DMS 273 treated with DMSO at 0.1 percent for 48 hours (cell line): ENCODE measurements around the gene ABCA2.
"Not testable (repeated sequence)": the region's sequence is repeated elsewhere in the genome, so short reads cannot be mapped to it uniquely, and the experiment has no call there.

ENCODE experiments used
- DNase-seq: peaks from one replicate; lab custom pipeline; 2025; lab: John Stamatoyannopoulos, UW

The ABCA2 gene

GRCh38 chr9:137044502-137045177, 16.6 kb upstream of the ABCA2 start:
- DNase-seq, result no peak

- DNase-seq, result no peak
These were observed 16.0 kb upstream of the ABCA2 start for GRCh38 chr9:137044037-137044436.

DNA sequence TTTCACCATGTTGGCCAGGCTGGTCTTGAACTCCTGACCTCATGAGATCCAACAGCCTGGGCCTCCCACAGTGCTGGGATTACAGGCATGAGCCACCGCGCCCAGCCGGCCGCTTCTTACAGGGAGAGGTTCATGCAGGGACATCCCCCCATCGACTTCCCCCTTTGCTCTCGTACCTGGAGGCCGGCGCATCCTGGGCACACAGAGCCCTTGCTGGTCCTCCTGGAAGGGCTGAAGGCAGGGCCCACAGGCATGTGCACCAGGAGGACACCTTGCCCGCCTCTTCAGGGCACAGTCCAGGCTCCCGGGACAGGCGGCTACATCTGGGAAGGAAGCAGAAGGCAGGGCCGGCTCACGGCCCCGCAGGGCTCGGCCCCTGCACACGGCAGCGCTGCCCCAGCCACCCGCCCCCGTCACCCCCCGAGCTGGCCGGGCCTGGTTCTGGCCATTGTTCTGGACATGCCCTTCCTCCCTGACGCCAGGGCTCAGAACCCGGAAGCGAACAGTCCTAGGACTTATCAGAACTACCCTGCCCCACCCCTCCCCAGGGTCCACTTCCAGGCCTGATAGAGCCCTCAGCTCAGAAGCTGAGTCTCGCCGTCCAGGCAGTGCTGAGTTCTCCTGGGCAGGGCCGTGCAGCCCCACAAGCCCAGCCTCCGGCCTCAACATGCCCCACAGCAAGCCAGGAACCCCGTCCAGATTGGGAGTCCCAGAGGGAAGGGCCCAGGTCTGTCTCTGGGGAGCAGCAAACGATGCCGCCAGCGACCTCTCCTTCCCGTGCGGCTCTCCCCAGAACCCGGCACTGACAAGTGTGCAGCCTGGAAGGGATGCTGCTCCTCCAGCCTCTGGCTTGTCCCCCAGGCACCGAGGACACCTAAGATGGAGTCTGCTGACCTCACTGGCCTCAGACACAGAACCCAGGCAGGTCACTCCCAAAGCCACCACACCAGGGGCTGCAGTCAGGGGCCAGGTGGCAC, 15.0 kb upstream of the ABCA2 start:
- DNase-seq, result no peak

- DNase-seq, result no peak
These were observed 13.1 kb upstream of the ABCA2 start for GRCh38 chr9:137041124-137041523.

DNA sequence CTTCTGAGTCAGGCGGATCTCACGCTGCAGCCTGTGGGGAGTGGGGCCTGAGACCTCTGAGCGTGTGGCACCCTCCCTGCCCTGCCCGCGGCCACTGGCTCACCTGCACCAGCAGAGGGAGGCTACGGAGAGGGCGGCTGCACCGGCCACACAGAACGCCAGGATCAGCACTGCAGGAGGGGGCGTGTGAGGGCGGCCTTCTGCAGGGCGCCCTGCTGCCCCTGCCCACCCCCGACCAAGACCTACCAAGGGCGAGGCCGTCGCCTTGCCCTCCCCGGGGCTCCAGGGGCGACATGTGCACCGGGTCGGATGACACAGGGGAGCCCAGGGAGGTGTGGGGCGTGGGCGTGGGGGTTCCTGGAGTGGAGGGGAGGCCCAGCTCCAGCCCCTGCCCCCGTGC, 12.5 kb upstream of the ABCA2 start:
- DNase-seq, result no peak

DNA sequence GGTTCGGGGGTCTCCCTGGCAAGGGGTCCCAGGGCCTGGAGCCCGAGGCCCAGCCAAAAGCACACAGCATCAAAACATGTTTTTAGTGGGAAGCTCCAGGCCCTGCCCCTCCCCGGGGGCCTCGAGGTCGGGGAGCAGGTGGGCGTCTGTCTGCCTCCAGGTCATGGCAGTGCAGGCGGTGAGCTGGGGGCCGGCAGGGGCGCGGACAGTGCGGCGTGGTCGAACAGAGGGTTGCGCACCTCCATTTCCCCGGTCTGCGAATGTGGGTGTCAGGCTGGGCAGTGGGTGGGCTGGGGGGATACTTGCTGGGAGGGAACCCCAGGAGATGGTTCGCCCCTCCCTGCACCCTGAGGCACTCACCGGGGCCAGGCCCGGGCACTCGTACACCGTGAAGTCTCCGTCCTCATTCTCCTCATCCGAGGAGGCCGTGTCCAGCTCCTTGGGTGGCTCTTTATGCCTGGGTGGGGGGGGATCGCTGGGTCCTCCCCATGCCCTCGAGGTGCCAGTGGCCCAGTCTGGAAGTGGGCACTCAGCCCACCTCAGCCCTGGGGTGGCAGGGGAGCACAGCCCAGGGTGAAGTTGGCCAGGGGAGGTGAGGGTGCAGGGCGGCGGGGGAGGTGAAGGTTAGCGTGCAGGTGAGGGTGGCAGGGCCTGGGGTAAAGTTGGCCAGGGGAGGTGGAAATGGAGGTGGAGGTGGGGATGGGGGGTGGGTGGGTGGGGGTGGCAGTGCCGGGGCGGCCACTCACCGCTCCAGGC, 11.8 kb upstream of the ABCA2 start:
- DNase-seq, result no peak

DNA sequence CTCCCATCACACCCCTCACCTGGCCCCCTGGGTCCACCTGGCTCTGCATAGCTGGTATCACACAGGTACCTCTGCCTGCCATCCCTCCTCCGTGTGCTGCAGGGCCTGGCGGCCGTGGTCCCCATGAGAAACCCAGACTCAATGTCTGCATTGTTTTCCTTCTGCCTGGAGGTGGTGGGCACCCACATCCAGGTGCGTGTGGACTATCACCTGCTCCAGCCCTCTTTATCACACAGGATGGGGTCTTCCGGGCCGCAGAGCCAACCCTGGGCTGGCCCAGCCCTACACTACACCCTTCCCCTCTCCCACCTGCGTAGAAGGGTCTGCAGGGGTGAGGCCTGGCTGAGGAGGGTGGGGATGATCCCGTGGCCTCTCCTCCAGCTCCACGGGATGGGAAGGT, 10.9 kb upstream of the ABCA2 start:
- DNase-seq, result no peak

- no peak for DNase-seq
These were observed 9.4 kb upstream of the ABCA2 start for GRCh38 chr9:137037483-137037882.

DNA sequence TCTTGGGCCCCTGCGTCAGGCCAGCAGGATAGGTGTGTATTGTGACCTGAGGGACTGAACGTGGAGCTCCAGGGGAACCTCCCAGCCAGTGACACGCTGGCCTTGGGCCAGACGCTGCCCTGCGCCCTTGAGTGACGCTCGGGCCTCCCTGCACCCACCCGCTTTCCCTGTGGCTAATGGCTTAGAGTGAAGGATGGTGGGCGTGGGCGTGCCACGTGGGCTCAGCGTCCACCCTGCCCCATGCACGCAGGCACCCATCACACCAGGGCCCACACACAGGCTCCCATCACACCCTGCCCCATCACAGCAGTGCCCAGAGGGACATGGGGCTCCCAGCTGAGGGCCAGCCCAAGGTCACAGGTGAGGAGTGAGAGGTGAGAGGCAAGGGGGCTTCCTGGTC, 9.0 kb upstream of the ABCA2 start:
- DNase-seq, result no peak

DNA sequence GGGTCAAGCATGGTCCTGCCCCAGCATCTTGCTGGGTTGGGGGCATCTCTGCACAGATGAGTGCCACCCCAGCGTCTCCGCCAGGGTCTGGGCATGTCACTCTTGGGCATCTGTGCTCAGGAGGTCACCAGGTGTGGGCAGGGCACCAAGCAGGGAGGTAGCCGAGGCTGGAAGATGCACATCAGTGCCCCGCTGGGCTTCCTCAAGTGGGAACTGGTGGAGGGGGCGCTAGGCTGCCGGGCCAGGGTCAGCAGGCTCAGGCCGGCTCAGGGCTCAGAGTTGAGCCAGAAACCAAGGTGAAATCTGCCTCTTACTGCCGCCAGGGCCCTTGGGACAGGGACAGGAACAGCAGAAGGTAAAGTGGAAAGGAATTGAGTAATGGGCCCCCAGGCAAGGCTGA, 7.9 kb upstream of the ABCA2 start:
- DNase-seq, result no peak

DNA sequence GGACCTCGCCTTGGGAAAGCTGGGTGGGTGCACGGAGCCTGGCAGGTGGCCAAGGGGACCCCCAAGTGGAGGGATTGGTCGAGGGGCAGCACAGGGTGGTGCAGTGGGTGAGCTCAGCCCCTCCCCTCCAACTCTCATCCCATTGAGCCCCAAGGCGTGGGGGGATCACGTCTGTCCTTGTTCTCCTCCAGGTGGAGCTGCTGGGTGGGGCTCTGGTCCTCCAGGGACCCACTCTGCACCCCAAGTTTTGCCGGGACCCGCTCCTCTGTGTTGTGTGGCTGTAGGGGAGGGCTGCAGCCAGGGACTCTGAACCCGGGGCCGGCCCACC, 7.4 kb upstream of the ABCA2 start:
- no peak for DNase-seq

DNA sequence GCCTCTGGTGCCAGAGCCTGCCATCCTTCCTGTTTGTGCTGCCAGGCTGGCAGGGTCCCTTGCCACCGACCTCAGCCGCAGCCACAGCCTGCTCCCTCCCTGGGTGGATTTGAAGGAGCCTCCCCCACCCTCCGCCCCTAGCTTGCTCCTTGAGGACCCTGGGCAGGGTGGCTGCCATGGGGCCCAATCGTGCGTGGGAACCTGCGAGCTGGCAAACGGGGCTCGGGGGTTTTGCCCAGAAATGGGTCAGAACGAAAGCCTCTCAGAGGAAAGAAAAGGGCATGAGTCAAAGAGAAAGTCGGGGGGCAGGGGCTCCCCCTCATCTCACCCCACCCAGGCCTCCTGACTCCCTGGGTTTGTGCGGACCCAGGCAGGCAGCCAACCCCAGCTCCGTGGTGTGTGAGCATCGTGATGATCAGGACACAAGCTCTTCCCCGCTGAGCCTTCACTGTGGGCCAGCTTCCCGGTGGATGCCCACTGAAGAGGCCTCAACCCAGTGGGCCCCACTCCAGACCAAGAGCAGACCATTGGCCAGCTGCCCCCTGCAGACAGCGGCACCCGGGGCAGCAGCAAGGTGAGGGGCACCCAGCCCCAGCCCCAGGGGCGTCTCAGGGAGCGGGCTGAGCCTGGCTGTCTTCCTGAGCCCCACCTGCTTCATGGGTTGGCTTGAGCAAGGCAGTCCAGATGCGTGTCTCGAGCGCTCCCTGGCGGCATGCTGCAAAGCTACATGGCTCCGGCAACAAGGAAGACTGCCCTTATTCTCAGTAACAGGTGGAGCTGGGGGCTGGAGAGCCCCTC, 6.9 kb upstream of the ABCA2 start:
- peak; percentile 38 for DNase-seq

- no peak for DNase-seq
These were observed 6.1 kb upstream of the ABCA2 start for GRCh38 chr9:137034039-137034708.

DNA sequence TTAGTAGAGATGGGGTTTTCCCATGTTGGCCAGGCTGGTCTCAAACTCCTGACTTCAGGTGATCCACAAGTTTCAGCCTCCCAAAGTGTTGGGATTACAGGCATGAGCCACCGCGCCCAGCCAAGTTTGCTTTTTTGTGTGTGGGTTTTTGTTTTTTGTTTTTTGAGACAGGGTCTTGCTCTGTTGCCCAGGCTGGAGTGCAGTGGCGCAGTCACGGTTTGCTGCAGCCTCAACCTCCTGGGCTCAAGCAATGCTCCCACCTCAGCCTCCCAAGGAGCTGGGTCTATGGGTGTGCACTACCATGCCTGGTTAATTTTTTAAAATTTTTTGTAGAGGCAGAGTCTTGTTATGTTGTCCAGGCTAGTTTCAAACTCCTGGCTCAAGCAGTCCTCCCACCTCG, 5.4 kb upstream of the ABCA2 start:
- DNase-seq, result not testable (repeated sequence)

DNA sequence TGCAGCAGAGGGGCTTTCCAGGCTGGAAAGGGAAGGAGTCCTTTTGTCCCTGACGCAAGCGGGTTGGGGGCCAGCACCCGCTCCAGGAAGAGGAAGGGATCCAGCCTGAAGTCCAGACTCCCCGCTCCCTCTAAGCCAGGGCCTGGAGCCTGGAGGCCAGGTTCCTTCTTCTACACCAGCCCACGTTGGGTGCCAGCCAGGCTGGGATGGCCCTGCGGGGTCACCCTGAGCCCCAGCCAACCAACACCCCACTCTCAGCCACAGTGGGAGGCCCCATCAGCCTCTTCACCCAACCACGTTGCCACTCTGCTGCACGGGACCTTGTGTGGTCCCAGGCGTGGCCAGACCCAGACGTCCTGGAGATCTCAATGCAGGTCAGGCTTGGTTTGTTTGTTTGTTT, 4.8 kb upstream of the ABCA2 start:
- DNase-seq, result no peak

DNA sequence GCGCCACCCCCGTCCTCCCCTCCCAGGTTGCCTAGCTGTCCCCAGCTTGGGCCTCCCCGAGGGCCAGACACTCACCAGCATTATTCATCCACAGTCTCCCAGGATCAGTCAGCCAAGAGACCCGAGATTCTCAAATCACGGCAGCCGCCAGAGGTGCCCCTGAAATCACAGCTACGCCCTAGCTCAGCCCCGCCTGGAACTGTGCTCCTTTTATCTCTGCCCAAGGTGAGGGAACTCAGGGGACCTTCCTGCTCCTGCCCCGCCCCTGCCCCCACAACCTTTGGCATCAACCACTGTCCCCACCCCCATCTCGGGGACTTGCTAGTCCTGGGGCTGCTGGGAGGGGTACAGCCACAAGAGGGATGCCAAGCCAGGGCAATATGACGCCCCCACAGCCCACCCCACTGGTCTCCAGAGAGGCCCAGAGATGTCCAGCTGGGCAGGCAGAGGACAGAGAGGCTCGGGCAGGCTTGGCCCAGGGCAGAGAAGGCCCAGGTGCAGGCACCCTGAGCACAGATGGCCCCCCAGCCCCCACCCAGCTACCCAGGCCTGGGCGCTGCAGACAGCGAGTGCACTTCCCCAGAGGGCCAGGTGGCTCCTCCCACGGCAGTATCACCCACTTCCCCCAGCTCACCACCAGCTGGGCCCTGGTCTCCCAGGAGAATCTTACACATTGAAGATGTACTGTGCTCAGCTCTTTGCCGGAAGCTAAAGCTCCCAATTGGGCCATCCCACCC, 4.0 kb upstream of the ABCA2 start, which contains the start of gene FUT7:
FUT7 (minus strand) TSS at position 185 of the 737 bp plus-strand sequence; CDS start at position 88, 97 bp downstream.
- DNase-seq, result no peak

DNA sequence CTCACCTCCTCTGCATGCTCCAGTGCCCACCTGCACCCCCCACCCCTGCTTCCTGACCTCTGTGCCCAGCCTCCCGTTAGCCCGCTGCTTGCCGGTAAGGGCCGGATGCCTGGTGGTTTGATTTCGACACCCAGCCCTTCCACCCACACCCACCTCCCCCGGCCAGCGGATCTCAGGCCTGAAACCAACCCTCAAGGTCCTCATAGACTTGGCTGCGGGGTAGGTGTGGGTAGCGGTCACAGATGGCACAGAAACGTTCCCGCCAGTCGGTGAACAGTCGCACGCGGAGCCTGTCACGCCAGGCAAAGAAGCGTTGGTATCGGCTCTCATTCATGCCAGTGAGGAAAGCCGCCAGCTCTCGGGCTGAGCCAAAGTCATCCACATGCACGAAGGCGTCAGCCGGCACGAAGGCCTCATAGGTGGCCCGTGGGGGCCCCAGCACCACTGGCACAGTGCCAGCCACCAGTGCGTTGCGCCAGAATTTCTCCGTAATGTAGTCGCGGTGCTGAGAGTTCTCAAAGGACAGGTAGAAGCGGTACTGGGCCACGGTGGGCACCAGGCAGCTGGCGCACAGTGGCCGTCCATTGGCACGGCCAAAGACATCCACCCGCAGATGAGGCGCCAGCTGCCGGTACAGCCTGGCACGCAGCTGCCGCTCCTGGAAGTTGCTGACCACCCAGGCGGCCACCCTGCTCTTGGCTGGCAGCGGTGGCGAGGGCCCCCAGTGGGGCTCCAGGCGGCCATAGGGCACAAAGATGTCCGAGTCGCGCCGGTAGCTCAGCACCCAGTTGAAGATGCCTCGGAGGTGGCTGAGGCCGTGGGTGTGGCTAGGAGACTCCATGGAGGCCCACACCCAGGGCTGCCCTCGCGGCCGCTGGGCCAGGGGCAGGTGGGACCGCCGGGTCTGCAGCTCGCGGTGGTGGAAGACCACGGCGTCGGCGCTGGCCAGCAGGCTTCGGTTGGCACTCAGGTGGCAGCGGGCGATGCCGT, 2.8 kb upstream of the ABCA2 start:
- no peak for DNase-seq

GRCh38 chr9:137030006-137030405, 2.0 kb upstream of the ABCA2 start:
- DNase-seq, result no peak
